ENCODE results near the gene MIEF2.
"Not testable (repeated sequence)": the region's sequence is repeated elsewhere in the genome, so short reads cannot be mapped to it uniquely, and the experiment has no call there.

The MIEF2 gene

GRCh38 chr17:18257268-18257981, 3.0 kb upstream of the MIEF2 start:
- DNase-seq: no peak

GRCh38 chr17:18257982-18258355, 2.5 kb upstream of the MIEF2 start:
- DNase-seq: peak; percentile 61

DNA sequence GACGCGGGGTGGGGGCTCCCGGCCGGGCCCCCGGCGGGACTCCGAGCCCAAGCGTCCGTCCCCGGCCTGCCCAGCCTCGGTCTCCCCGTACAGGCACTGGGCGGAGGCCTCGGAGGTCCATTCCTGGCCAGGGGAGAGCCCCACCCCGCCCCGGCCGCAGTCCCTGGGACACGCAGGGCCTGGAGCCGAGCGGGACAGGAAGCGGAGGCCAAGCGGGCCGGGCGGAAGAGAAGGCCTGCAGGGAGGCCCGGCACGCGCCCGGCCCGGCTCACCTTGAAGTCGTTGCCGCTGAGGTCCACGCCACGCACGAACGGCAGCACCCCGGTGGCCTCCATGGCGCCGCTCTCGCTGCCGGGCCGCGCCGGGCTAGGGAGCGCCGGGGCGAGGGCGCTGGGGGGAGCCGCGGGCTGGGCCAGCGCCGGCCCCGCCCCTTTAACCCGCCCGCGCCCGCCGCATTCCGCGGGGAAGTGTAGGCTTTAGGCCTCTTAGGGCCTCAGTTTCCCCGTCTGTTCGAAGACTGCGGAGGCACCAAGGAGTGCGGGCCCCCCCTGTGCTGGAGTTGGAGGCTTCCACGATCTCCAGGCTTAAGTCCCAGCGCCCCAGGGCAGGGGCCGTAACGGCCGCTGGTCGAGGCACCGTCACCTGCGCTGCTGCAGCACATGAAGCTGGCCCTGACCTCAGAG, 2.0 kb upstream of the MIEF2 start, which contains the start of gene FLII:
TSS of gene FLII (minus strand) at position 383 of the 683 bp plus-strand sequence. CDS start at position 335, 48 bp downstream.
- DNase-seq: no peak

DNA sequence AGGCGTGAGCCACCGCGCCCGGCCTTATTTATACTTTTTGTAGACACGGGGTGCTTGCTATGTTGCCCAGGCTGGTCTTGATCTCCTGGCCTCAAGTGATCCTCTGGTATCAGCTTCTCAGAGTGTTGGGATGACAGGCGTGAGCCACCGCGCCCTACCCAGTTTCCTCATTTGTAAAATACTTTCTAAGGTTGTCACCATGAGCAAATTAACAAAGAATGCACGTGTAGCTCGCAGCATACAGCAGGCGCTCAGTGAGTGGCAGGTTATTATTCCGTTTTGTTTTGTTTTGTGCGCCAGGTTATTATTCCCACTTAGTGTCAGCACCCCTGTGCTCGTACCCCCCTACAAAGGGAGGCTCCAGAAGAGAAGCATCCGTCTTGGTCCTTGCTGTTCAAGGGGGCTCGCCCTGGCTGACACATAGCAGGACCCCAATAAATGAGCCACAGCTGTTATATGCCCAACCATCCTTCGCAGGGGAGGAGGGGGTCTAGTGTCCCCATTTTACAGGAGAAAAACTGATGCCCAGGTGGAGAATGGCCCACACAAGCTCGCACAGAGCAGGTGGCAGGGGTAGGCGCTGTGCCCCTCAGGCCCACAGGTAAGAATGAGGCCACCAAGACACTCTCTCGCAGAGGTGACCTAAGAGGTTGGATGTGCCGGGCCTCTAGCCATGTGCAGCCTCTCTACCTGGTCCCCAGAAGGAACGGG, 686 bp upstream of the MIEF2 start:
- DNase-seq: no peak

DNA sequence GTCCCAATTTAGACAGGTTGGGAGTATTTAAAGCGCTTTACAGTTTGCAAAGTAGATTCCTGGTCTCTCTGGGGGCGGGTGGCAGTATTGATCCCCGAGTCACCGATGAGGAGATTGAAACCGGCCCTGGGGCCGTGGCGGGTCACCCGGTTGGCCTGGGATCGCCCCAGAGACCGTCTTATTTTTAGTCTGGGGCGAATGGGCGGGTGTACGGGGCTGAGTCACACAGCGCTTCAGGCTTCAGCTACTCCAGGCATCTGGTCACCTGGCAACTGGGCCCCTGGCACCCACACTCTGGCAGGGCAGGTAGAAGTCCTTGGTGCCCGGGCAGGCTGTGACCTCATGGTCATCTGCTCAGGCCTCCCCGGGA, 669 bp downstream of the MIEF2 start:
- no peak for DNase-seq

GRCh38 chr17:18261659-18262058, 1.2 kb downstream of the MIEF2 start:
- no peak for DNase-seq

DNA sequence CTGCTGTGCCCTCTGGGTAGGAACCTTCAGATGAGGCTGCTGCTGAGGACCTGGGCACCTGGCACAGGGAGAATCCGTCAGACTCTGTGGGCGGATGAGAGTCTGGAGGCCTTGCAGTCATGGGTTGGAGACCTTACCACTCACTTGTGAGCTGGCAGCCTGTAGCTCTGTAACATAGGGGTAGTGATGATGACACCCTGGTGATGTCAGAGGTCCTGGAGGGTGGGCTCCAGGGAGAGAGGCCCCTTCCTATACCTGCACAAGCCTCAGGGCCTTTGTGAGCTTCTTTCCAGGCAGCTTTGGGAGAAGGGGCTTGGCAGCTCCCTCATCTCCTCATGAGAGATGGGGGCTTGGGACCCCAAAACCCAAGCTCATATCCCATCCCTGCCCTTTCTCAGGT, 1.6 kb downstream of the MIEF2 start:
- no peak for DNase-seq

GRCh38 chr17:18262641-18263040, 2.2 kb downstream of the MIEF2 start:
- no peak for DNase-seq

- DNase-seq: no peak
Observed at GRCh38 chr17:18263885-18264682, 3.6 kb downstream of the MIEF2 start.

DNA sequence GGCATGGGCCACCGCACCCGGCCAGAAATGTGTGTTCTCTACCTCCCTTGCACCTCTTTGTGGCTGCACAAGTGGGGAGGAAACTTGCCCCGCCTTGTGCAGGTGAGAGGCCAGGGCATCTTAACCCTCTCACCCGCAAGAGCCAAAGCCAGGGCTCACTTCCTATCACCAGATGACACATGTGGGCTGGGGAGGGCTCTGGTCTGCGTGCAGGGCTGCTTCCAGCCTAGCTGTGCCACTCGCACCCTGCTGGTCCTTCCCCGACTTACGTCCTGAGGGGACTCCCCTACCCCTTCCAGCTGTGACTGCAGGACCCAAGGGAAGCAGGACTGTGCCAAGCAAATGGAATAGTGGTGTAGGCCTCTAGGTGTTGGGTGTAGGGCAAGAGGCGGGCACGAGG, 6.9 kb downstream of the MIEF2 start:
- no peak for DNase-seq

- no peak for DNase-seq
Observed at GRCh38 chr17:18267927-18268711, 7.7 kb downstream of the MIEF2 start.

DNA sequence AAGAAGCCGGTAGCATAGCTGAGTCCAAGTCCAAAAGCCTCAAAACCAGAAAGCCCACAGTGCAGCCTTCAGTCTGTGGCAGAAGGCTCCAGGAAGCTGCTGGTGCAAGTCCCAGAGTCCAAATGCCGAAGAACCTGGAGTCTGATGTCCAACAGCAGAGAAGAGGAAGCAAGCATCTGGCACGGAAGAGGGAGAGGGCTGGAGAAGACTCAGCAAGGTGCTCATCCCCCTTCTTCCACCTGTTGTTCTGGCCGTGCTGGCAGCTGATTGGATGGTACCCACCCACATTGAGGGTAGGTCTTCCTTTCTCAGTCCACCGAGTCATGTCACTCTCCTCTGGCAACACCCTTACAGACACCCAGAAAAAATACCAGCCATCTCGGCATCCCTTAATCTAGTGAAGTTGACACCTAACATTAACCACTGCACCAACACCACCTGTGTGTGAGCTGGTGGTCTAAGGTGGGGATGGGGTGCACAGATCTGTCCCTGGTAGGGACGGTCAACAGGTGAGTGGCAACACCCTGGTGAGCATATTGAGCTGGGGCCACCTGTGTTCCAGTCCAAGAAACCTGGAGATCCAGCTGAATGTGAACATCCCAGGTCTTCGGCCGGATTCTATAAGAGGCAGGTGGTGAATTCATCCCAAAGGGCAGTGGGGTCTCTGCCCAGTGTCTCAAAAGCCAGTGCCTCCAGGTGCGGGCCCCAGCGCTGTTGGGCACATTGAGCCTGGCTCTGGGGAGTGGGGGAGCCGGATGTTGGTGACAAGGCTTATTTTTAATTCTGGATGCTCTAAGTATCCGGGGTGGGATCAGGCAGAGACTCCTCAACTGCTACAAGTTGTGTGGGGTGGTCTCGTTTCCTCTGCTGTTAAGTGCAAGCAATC, 9.8 kb downstream of the MIEF2 start:
- no peak for DNase-seq

DNA sequence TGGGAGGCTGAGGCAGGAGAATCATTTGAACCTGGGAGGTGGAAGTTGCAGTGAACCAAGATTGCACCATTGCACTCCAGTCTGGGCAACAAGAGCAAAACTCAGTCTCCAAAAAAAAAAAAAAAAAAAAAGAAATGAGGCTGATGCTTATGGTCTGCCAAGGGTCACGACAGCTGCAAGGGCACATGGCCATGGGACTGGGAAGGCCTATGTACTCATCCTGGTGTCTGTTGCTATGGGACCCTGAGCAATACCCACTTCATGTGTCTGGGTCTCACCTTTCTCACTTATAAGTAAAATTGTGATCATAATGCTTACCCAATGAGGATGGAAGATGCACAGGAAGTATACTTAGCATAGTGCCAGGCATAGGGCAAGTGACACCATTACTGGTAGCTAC, 16.6 kb downstream of the MIEF2 start:
- DNase-seq: no peak

DNA sequence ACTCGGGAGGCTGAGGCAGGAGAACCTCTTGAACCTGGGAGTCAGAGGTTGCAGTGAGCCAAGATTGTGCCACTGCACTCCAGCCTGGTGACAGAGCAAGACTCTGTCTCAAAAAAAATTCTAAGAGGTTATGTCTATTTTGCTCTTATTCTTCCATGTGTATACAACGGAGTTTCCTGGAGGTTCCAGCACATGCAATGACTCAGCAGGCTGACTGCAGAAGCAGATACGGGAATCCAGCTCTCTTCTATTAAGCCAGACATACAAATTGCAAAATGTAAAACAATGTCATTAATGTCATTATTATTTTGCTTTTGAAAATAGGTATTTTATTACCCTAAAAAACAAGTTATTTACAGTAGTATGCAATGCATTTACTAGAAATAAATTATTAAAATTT, 18.4 kb downstream of the MIEF2 start:
- DNase-seq: no peak

GRCh38 chr17:18280249-18280648, 19.8 kb downstream of the MIEF2 start:
- no peak for DNase-seq

DNA sequence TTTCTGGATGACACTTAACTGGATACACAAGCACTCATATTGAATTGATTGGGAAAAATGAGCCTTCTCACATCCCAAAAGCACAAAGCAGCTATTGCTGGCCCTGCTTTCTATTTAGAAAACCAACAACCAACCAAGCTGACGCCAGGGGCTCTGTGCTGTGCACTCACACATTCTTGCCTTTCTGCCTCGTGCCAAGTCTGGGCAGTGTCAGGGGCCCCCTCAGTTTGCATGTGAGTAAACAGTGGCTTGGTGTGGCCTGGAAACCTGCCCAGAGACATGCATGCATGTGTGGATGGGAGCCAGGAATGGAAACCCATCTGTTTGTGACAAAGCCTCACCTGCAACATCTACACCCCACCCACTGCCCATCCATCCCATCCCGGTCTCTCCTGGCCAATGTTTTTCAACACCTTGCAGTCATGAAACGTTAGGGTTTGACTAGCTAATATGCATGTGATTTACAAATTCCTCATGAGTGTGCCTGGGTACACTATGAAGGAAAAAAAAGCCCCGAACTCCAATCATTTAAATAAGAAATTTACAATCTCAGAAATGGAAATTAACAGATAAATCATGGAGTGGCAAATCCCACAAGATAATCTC, 20.4 kb downstream of the MIEF2 start:
- no peak for DNase-seq

GRCh38 chr17:18281788-18282187, 21.3 kb downstream of the MIEF2 start:
- DNase-seq: no peak

- no peak for DNase-seq
Observed at GRCh38 chr17:18285296-18285695, 24.8 kb downstream of the MIEF2 start.

GRCh38 chr17:18291718-18292540, 31.5 kb downstream of the MIEF2 start:
- DNase-seq: no peak

- not testable (repeated sequence) for DNase-seq
Observed at GRCh38 chr17:18298061-18298460, 37.6 kb downstream of the MIEF2 start.

Data from GOT3 (cell line).